22Rv1 (cell line): ENCODE measurements around the gene RNFT2.

Experiments used
- ZFX ChIP-seq: fragments of 450-650 bp; IDR thresholded peaks from 2 replicates; pipeline ENCODE4 v1.6.1; 2017; ENCODE audit warnings: antibody characterized with exemption, borderline replicate concordance
- TF ChIP-seq, protein P1 (sequence below): fragments of 450-650 bp; IDR thresholded peaks from 2 replicates; pipeline ENCODE4 v1.5.1; 2017; ENCODE audit warnings: mild to moderate bottlenecking

DNA sequence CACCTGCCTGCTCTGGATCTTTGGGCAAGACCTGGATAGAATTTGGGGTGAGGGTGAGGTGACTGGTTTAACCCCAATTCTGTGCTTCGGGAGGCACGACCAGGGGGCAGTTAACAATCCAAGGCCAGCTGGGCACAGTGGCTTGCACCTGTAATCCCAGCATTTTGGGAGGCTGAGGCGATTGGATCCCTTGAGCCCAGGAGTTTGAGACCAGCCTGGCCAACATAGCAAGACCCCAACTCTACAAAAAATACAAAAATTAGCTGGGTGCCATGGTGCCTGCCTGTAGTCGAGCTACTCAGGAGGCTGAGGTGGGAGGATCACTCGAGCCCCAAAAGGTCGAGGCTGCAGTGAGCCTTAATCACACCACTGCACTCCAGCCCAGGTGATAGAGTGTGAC is 105.0 kb downstream of the RNFT2 start:
- TF ChIP-seq, protein P1, sequence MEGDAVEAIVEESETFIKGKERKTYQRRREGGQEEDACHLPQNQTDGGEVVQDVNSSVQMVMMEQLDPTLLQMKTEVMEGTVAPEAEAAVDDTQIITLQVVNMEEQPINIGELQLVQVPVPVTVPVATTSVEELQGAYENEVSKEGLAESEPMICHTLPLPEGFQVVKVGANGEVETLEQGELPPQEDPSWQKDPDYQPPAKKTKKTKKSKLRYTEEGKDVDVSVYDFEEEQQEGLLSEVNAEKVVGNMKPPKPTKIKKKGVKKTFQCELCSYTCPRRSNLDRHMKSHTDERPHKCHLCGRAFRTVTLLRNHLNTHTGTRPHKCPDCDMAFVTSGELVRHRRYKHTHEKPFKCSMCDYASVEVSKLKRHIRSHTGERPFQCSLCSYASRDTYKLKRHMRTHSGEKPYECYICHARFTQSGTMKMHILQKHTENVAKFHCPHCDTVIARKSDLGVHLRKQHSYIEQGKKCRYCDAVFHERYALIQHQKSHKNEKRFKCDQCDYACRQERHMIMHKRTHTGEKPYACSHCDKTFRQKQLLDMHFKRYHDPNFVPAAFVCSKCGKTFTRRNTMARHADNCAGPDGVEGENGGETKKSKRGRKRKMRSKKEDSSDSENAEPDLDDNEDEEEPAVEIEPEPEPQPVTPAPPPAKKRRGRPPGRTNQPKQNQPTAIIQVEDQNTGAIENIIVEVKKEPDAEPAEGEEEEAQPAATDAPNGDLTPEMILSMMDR = no peak
- TF ChIP-seq ZFX = no peak
